Measurements from ENCODE around the gene KRTAP17-1.

KRTAP17-1 gene

DNA sequence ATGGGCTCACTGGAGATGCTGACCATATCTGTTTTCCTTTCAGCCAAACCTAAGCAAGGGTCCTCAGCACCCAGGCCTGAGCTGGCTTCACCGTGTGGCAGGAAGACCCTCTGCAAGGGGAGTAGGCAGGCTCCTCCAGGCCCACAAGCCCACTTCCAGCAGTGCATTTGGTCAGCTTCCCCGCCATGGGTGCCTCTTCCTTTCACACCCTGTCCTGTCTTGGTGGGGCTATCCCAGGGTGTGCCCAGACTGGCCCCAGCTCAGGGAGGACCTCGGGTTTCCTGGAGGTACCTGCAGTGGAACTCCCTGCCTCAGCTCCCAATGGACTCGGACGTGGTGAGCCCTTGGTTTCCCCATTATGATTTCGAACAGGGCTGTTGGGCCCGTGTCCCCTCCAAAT, 12.7 kb upstream of the KRTAP17-1 start:
- no peaks in the 10 kb centered on the region for H3K36me3 ChIP-seq (ENCODE audit: control insufficient read depth in 2 of 2, insufficient read depth in 1 of 2, low read length in 2 of 2)
- ChIA-PET POLR2A (no interaction called here), CTCF (interaction anchor here (0.7 to 2.8 kb wide), 8 partner anchors 12 to 472 kb away, joined by 3 to 16 read pairs (median 6); partner anchors contain the start of gene KRTAP17-1)
- no peak overlapping the region for H3K4me3 ChIP-seq (ENCODE audit: low read depth, low read length)
- TF ChIP-seq ZNF501 (tag by site-specific recombination; IDR thresholded peaks at IDR 0.05) = no peak
- TF ChIP-seq SP3 (tag by site-specific recombination; IDR thresholded peaks at IDR 0.05) = no peak
- TF ChIP-seq KLF16 (tag by site-specific recombination; IDR thresholded peaks at IDR 0.05) = no peak
- H3K27ac ChIP-seq (ENCODE audit: extremely low read depth, low read depth, low read length) = no peak overlapping the region
- H3K4me1 ChIP-seq (ENCODE audit: control insufficient read depth, insufficient read depth, low read length) = no peaks in the 10 kb centered on the region
- no peaks in the 10 kb centered on the region for H3K9me3 ChIP-seq (ENCODE audit: control insufficient read depth, insufficient read depth, low read depth, low read length)

DNA sequence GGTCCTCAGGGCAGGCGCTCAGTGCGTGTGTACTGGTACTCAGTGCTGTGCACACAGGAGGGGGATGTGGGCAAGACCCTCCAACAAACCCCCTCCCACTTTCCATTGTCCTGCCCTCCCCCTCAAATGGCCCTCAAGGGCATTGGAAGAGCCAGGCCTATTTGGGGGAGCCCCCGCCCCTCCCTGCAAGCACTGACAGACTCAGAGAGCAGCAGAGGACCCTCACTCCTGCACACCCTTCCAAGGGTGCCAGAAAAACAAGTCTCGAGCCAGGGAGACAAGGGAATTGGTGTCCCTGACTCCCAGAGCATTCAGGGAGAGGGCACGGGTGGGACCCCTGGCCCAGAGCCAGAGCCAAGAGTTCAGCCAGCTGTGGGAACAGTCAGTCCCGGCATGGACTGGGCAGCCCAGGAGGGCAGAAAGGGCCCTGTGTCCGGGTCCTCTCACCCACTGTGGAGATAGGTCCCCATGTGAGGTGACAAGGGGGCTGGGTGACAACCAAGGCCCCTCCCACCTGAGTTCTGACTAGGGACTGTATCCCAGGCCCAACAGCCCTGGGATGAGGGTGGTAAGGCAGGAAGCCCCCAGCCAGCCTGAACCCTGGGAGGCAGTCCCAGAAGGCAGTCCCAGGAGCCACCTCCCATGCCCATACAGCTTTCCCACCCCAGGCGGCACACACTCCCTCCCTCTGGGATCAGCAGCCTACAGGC, 12.1 kb upstream of the KRTAP17-1 start:
- TF ChIP-seq ZNF335 (tag by site-specific recombination; conservative IDR thresholded peaks at IDR 0.05) = peak; percentile 53
- no peak for TF ChIP-seq YY2 (tag by site-specific recombination; IDR thresholded peaks at IDR 0.05)
- ChIA-PET POLR2A (no interaction called here), CTCF (interaction anchor here (0.5 to 2.8 kb wide), 6 partner anchors 11 to 335 kb away, joined by 3 to 16 read pairs (median 9); partner anchors contain the start of gene KRTAP17-1)

DNA sequence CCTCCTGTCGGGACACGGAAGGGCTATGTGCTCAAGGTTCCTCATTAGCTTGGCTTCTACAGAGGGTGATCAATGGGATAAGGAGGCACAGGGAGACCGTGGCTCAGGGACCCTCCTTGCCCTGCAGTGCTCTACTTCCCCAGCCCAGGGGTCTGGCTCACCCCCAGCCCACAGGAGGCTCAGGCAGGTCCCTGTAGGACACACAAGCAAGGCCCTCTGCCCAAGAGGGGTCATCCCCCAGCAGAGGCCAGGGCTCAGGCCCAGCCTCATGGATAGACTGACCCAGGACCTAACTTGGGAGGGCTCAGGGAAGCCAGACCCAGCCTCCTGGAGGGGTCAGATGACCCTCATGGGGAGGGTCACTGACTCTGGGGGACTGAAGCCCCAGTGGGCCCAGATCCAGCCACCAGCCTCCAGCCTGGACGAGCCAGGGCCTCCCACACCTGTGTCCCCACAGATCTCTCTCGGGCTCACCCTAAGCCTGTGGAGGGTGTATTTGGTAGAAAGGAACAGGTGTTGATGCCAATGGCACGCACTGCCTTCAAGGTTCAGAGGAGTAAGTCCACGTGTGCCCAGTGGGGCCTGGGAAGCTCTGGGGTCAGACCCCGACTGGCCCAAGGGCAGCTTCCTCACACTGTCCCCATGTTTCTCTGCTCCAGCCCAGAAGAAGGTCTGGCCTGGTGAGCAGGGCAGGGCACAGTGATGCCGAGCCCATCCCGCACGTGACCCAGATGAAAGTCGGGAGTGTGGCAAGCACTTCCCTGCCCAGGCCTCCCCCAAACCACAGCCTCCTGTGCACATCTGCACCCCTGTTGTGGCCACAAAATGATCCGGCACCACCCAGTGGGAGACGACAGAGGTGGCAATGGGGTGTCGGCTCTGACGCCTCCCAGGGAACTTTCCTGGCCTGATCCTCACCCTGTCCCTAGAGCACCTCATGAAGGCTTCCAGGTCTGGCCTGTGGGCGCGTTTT, 10.9 kb upstream of the KRTAP17-1 start:
- POLR2A ChIA-PET = no interaction called here
- CTCF ChIA-PET = interaction anchor here (0.6 to 1.2 kb wide), 2 partner anchors 136 to 168 kb away, joined by 3 read pairs; no protein-coding TSS in a partner anchor

More for the DNA sequence above, 12.1 kb upstream of the KRTAP17-1 start:
- Histone ChIP-seq H3K4me1 (ENCODE audit: control insufficient read depth, insufficient read depth, low read length) (no peaks in the 10 kb centered on the region), H3K4me3 (ENCODE audit: low read depth, low read length) (no peak overlapping the region), H3K9me3 (ENCODE audit: control insufficient read depth, insufficient read depth, low read depth, low read length) (no peaks in the 10 kb centered on the region), H3K27ac (ENCODE audit: extremely low read depth, low read depth, low read length) (no peak overlapping the region), H3K36me3 (ENCODE audit: control insufficient read depth in 2 of 2, insufficient read depth in 1 of 2, low read length in 2 of 2) (no peaks in the 10 kb centered on the region)

DNA sequence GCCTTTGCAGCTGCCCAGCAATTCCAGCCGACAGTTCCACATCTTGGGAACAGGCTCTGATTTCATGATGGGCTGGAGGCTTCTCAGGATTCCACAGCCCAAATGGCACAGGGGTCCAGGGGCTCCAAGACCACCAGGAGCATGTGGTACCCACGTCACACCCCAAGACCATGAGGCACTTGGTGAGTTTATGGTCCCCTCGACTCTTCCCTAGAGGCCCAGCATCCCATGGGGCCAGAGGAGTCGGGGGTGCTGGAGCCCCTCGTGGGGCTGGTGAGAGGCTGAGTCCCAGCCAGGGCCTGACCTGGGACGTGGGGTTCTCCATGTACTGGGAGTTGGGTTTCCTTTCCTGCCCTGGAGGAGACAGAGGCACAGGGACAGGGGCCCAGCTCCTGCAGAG, 10.1 kb upstream of the KRTAP17-1 start:
- Histone ChIP-seq H3K9me3 (ENCODE audit: control insufficient read depth, insufficient read depth, low read depth, low read length) (no peaks in the 10 kb centered on the region), H3K36me3 (ENCODE audit: control insufficient read depth in 2 of 2, insufficient read depth in 1 of 2, low read length in 2 of 2) (no peaks in the 10 kb centered on the region), H3K27ac (ENCODE audit: extremely low read depth, low read depth, low read length) (no peak overlapping the region), H3K4me3 (ENCODE audit: low read depth, low read length) (no peak overlapping the region), H3K4me1 (ENCODE audit: control insufficient read depth, insufficient read depth, low read length) (no peaks in the 10 kb centered on the region)
- ChIA-PET POLR2A (no interaction called here), CTCF (no interaction called here)
- TF ChIP-seq ZNF266 (tag by site-specific recombination; IDR thresholded peaks at IDR 0.05; ENCODE audit: low read depth) (no peak), ZFHX2 (tag by site-specific recombination; conservative IDR thresholded peaks at IDR 0.05) (no peak), KLF10 (tag by site-specific recombination; IDR thresholded peaks at IDR 0.05) (no peak), PRDM1 (tag by site-specific recombination; IDR thresholded peaks at IDR 0.05) (no peak), ZSCAN23 (tag by site-specific recombination; IDR thresholded peaks at IDR 0.05) (no peak), ZNF335 (tag by site-specific recombination; conservative IDR thresholded peaks at IDR 0.05) (no peak), ZNF473 (tag by site-specific recombination; IDR thresholded peaks at IDR 0.05) (no peak), ZXDB (tag by site-specific recombination; IDR thresholded peaks at IDR 0.05) (no peak), ZNF341 (tag by site-specific recombination; IDR thresholded peaks at IDR 0.05; ENCODE audit: low read depth) (no peak), ZNF837 (tag by site-specific recombination; IDR thresholded peaks at IDR 0.05) (no peak), ZNF48 (tag by site-specific recombination; IDR thresholded peaks at IDR 0.05) (no peak), ZNF677 (tag by site-specific recombination; IDR thresholded peaks at IDR 0.05) (no peak), ZNF324 (tag by site-specific recombination; IDR thresholded peaks at IDR 0.05) (no peak)

More for the DNA sequence above, 10.9 kb upstream of the KRTAP17-1 start:
- H3K27ac ChIP-seq (ENCODE audit: extremely low read depth, low read depth, low read length) = no peak overlapping the region
- no peak overlapping the region for H3K4me3 ChIP-seq (ENCODE audit: low read depth, low read length)
- no peaks in the 10 kb centered on the region for H3K4me1 ChIP-seq (ENCODE audit: control insufficient read depth, insufficient read depth, low read length)
- no peaks in the 10 kb centered on the region for H3K9me3 ChIP-seq (ENCODE audit: control insufficient read depth, insufficient read depth, low read depth, low read length)
- TF ChIP-seq ZNF610 (tag by site-specific recombination; IDR thresholded peaks at IDR 0.05; ENCODE audit: borderline replicate concordance) = no peak
- no peak for TF ChIP-seq TRIM28 (IDR thresholded peaks at IDR 0.05; ENCODE audit: borderline replicate concordance, low read length)
- TF ChIP-seq ZBTB1 (tag by site-specific recombination; IDR thresholded peaks at IDR 0.05) = no peak
- no peak for TF ChIP-seq GFI1B (tag by site-specific recombination; IDR thresholded peaks at IDR 0.05)
- TF ChIP-seq ZNF426 (tag by site-specific recombination; IDR thresholded peaks at IDR 0.05) = no peak
- no peak for TF ChIP-seq ZNF133 (tag by site-specific recombination; IDR thresholded peaks at IDR 0.05)
- TF ChIP-seq ZNF660 (tag by site-specific recombination; IDR thresholded peaks at IDR 0.05) = no peak
- TF ChIP-seq, protein P1, sequence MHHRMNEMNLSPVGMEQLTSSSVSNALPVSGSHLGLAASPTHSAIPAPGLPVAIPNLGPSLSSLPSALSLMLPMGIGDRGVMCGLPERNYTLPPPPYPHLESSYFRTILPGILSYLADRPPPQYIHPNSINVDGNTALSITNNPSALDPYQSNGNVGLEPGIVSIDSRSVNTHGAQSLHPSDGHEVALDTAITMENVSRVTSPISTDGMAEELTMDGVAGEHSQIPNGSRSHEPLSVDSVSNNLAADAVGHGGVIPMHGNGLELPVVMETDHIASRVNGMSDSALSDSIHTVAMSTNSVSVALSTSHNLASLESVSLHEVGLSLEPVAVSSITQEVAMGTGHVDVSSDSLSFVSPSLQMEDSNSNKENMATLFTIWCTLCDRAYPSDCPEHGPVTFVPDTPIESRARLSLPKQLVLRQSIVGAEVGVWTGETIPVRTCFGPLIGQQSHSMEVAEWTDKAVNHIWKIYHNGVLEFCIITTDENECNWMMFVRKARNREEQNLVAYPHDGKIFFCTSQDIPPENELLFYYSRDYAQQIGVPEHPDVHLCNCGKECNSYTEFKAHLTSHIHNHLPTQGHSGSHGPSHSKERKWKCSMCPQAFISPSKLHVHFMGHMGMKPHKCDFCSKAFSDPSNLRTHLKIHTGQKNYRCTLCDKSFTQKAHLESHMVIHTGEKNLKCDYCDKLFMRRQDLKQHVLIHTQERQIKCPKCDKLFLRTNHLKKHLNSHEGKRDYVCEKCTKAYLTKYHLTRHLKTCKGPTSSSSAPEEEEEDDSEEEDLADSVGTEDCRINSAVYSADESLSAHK (tag by site-specific recombination; IDR thresholded peaks at IDR 0.05) = no peak
- TF ChIP-seq SP2 (tag by site-specific recombination; IDR thresholded peaks at IDR 0.05) = no peak
- no peaks in the 10 kb centered on the region for H3K36me3 ChIP-seq (ENCODE audit: control insufficient read depth in 2 of 2, insufficient read depth in 1 of 2, low read length in 2 of 2)

All from HEK293 (cell line).